GM12865 (cell line): ENCODE data around the gene MICAL3.
A peak's percentile ranks its signal among the peaks of the same experiment; 100 is the strongest.
"Not testable (repeated sequence)": the region's sequence is repeated elsewhere in the genome, so short reads cannot be mapped to it uniquely, and the experiment has no call there.

Experiments
- DNase-seq: peaks from one replicate; pipeline ENCODE4 v3.0.0; 2010; ENCODE audit warnings: low read depth
- H3K4me3 ChIP-seq: 2 replicates; pipeline ENCODE4 v1.5.1; 2011; ENCODE audit warnings: mild to moderate bottlenecking, low read depth, low read length, control low read depth
- TF ChIP-seq, protein P1 (sequence below): IDR thresholded peaks from 2 replicates; pipeline ENCODE4 v1.5.1; 2011; ENCODE audit warnings: low read length, control low read depth, low read depth, inconsistent platforms; ENCODE audit not compliant: insufficient read depth; ENCODE audit errors: missing control alignments

MICAL3 gene

DNA sequence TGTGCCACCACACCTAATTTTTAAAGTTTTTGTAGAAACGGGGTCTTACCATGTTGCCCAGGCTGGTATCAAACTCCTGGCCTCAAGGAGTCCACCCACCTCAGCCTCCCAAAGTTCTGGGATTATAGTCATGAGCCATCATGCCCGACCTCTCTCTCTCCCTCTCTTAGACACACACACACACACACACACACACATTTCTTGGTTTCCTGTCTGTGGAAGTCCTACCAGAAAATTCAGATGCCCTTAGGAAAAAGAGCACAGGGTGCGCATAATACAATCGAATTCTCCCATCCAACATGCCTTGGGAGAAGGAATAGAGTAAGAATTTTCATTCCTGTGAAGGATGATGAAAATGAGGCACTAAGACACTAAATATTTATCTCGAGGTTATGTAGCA lies 10.4 kb downstream of the MICAL3 start:
- no peak for DNase-seq
- H3K4me3 ChIP-seq, result no peak overlapping the region
- TF ChIP-seq, protein P1, sequence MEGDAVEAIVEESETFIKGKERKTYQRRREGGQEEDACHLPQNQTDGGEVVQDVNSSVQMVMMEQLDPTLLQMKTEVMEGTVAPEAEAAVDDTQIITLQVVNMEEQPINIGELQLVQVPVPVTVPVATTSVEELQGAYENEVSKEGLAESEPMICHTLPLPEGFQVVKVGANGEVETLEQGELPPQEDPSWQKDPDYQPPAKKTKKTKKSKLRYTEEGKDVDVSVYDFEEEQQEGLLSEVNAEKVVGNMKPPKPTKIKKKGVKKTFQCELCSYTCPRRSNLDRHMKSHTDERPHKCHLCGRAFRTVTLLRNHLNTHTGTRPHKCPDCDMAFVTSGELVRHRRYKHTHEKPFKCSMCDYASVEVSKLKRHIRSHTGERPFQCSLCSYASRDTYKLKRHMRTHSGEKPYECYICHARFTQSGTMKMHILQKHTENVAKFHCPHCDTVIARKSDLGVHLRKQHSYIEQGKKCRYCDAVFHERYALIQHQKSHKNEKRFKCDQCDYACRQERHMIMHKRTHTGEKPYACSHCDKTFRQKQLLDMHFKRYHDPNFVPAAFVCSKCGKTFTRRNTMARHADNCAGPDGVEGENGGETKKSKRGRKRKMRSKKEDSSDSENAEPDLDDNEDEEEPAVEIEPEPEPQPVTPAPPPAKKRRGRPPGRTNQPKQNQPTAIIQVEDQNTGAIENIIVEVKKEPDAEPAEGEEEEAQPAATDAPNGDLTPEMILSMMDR, result no peak

DNA sequence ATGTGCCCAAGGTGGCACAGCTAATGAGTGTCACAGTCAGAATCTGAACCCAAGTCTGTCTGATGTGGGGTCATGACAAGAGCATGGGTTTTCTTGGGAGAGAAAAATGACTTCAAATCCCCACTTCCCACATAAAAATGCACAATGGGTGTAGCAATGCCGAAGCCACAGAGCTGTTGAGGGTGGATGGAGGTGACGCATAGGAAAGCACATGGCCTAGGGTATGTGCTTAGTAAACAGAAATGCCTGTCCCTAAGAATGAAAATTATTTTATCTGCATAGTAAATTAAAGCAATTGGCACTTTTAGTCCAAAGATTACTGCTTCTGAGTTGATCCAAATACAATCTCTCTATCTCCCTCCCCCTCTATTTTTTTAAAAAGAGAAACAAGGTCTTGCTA lies 10.9 kb downstream of the MICAL3 start:
- H3K4me3 ChIP-seq, result no peak overlapping the region
- no peak for DNase-seq
- TF ChIP-seq, protein P1, result no peak

DNA sequence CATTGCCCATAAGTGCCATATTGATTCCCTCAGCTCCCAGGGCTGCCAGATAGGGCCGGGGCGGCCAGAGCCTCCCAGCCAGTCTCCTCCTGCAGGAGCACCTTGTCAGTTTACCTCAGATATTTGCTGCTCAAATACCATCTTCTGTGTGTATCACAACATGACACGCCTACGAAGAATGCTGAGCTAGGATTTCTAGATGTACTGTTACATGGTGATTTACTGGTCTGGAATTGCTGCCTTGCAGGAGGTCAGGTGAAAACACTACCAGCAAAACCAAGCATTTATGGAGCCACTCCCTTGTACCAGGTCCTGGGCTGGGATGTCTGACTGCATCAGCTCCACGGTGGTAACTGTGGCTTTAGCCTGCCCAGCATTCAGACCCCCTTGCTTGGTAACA lies 11.8 kb downstream of the MICAL3 start:
- TF ChIP-seq, protein P1, result no peak
- H3K4me3 ChIP-seq, result no peak overlapping the region
- no peak for DNase-seq

DNA sequence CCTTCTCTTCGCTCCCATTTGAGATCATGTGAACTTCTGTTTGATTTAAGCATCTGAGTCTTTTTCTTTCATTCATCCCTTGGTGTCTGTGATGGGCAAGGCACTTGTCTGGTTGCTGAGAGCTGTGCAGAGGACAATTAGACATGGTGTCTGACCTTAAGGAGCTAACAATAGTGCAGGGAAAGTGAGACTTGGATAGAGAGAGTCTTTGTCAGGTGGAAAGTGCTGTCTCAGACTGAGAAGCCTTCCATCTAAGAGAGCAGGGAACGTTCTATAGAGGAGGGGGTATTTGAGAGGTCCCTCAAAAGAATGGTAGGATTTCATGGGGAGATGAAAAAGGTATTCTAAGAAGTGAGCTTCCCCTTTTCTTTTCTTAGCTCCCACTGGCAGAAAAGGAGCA lies 14.1 kb downstream of the MICAL3 start:
- H3K4me3 ChIP-seq, result no peak overlapping the region
- TF ChIP-seq, protein P1, result no peak
- DNase-seq, result no peak

DNA sequence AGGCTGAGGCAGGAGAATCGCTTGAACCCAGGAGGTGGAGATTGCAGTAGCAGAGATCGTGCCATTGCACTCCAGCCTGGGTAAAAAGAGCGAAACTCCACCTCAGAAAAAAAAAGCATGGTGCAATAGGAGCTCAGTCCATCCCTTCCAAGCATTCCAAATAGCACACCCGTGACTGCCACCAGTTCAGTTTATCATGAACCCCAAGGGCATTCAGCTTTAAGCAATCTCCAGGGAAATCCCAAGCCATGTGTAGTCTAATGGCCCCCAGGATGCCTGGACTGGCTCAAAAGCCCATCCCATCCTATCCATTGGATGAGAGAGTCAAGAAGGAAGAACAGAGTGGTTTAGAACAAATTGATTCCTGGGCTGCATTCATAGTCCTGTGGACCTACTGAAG lies 16.2 kb downstream of the MICAL3 start:
- DNase-seq, result no peak
- TF ChIP-seq, protein P1, result no peak
- no peak overlapping the region for H3K4me3 ChIP-seq

DNA sequence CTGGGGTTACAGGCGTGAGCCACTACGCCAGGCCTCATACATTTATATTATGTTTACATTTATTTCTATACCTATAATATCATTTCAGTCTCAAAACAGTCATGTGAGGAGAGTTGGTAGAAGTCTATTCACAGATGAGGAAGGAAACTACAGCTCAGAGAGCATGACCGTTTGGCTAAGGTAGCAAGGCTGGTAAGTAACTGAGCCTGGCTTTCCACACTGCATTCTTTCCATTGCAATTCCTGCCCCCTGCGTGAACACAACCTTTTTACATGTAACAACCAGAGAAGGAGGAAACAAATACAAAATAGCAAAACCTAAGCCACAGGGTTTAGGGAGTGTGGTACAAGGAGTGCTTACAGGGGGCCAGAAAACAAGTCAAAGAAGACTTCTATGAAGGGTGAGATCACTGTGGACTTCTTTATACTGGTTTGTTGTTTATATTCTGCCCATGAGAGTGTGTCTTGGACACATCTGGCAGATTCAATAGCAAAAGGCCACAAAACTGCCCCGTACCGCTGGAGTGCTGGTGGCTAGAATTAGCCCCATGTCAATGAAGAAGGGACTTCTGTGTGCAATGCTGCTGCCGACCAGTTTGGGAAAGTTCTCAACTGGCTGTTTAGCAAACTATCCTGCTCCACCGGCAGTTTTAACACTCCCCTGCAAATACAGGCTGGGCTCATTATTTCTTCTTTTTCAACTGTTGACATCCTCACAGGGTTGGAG lies 19.0 kb downstream of the MICAL3 start:
- TF ChIP-seq, protein P1, result no peak
- no peak overlapping the region for H3K4me3 ChIP-seq
- DNase-seq, result no peak

DNA sequence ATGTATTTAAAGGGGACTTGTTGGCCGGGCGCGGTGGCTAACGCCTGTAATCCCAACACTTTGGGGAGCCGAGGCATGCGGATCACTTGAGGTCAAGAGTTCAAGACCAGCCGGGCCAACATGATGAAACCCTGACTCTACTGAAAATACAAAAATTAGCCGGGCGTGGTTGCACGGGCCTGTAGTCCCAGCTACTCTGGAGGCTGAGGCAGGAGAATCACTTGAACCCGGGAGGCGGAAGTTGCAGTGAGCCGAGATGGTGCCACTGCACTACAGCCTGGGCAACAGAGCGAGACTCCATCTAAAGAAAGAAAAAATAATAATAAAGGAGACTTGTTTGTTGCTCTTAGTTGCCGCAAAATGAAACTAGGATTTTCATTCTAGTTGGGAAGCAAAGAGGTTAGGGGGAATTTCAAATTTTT lies 22.5 kb downstream of the MICAL3 start:
- H3K4me3 ChIP-seq, result peak overlapping the region; percentile 48
- DNase-seq, result not testable (repeated sequence)
